H1 (cell line): Measurements from ENCODE around the gene SIRT7. TPM values are rescaled to one million over a fixed set of nuclear protein-coding genes. Genes with fewer than 3 reads are reported as not detected.

Experiments used
- CTCF ChIA-PET: fragments of 300-600 bp; sonication (Branson Sonifier 250); formaldehyde crosslinking; loops from one replicate; lab custom pipeline; 2021; ENCODE audit not compliant: partially characterized antibody; lab: Charles Lee
- POLR2A ChIA-PET: fragments of 300-600 bp; sonication (Branson Sonifier 250); formaldehyde crosslinking; loops from one replicate; lab custom pipeline; 2021; ENCODE audit warnings: inconsistent platforms; ENCODE audit not compliant: partially characterized antibody; lab: Charles Lee
- DNase-seq, 2 experiments: peaks; one replicate each; pipeline versions ENCODE4 v3.0.0 to v3.0.0-alpha.2; 2010 to 2022; ENCODE audit warnings: low spot score in 2 of 2, low read depth in 1 of 2, mixed read lengths in 1 of 2
- FAIRE-seq: peaks from 2 replicates; lab custom pipeline; 2011; peaks lifted over from hg19 to GRCh38; lab: Jason Lieb, UNC
- H2AFZ ChIP-seq: 2 replicates; pipeline ENCODE4 v1.8.1; 2012; ENCODE audit warnings: low read length, inconsistent platforms
- H2AK5ac ChIP-seq: 2 replicates; pipeline ENCODE4 v1.6.1; 2013; ENCODE audit warnings: low read depth, low read length
- H2BK120ac ChIP-seq: replicated peaks from 2 replicates; pipeline ENCODE3; 2013; ENCODE audit warnings: low read depth, low read length, inconsistent platforms
- H2BK12ac ChIP-seq: 2 replicates; pipeline ENCODE4 v1.6.1; 2013; ENCODE audit warnings: low read depth, low read length
- H2BK15ac ChIP-seq: 2 replicates; pipeline ENCODE4 v1.6.1; 2013; ENCODE audit warnings: low read length
- H2BK20ac ChIP-seq: 2 replicates; pipeline ENCODE4 v1.6.1; 2013; ENCODE audit warnings: low read length
- H2BK5ac ChIP-seq: 2 replicates; pipeline ENCODE4 v1.6.1; 2013; ENCODE audit warnings: low read depth, low read length
- H3K14ac ChIP-seq: 2 replicates; pipeline ENCODE4 v1.6.1; 2013; ENCODE audit warnings: inconsistent platforms; ENCODE audit not compliant: insufficient read length
- H3K18ac ChIP-seq: 2 replicates; pipeline ENCODE4 v1.6.1; 2013; ENCODE audit warnings: low read length; ENCODE audit errors: extremely low read depth
- H3K23ac ChIP-seq: 2 replicates; pipeline ENCODE4 v1.6.1; 2013; ENCODE audit warnings: inconsistent platforms; ENCODE audit not compliant: insufficient read length
- H3K23me2 ChIP-seq: 2 replicates; pipeline ENCODE4 v1.6.1; 2013; ENCODE audit warnings: low read depth, low read length
- H3K27ac ChIP-seq: 2 replicates; pipeline ENCODE4 v1.6.1; 2011; ENCODE audit warnings: low read depth, low read length, inconsistent platforms
- H3K27me3 ChIP-seq, 4 experiments: replicated peaks in 1 of 4; 1 replicate in 1 of 4; 2 replicates in 3 of 4; pipeline versions ENCODE4 v1.6.1 to v1.8.1; 2011 to 2013; ENCODE audit warnings: low read length in 3 of 4, mild to moderate bottlenecking in 3 of 4, inconsistent platforms in 2 of 4, mixed read lengths in 2 of 4, moderate library complexity in 1 of 4; ENCODE audit not compliant: control insufficient read depth in 3 of 4, insufficient read depth in 3 of 4; ENCODE audit errors: extremely low read depth in 1 of 4
- H3K36me3 ChIP-seq, 4 experiments: 2 replicates each; pipeline versions ENCODE4 v1.6.1 to v1.8.1; 2011 to 2013; ENCODE audit warnings: mild to moderate bottlenecking in 4 of 4, low read length in 3 of 4, moderate library complexity in 2 of 4, control low read depth in 1 of 4, inconsistent platforms in 1 of 4; ENCODE audit not compliant: insufficient read depth in 4 of 4, control insufficient read depth in 2 of 4
- H3K4ac ChIP-seq: replicated peaks from 2 replicates; pipeline ENCODE3; 2013; ENCODE audit warnings: low read length, low read depth, mixed read lengths, inconsistent platforms; ENCODE audit not compliant: insufficient read length
- H3K4me1 ChIP-seq, 4 experiments: replicated peaks in 1 of 4; 1 replicate in 1 of 4; 2 replicates in 3 of 4; pipeline versions ENCODE4 v1.6.1 to v1.8.1; 2011 to 2013; ENCODE audit warnings: low read length in 3 of 4, inconsistent platforms in 2 of 4, mixed read lengths in 1 of 4; ENCODE audit not compliant: insufficient read depth in 4 of 4, control insufficient read depth in 3 of 4
- H3K4me2 ChIP-seq, 2 experiments: 2 replicates each; pipeline versions ENCODE4 v1.6.1 to v1.8.1; 2011 to 2013; ENCODE audit warnings: low read depth in 2 of 2, low read length in 2 of 2, control low read depth in 1 of 2, inconsistent platforms in 1 of 2, mild to moderate bottlenecking in 1 of 2; ENCODE audit not compliant: insufficient read depth in 1 of 2
- H3K4me3 ChIP-seq, 4 experiments: fragments of 200-600, 300-600 bp in 1 of 4; sonication (generic), shearing (Covaris generic), sonication (Bioruptor Twin) in 1 of 4; 2 replicates each; pipeline versions ENCODE4 v1.5.1 to v1.8.1; 2011 to 2016; ENCODE audit warnings: low read length in 4 of 4, low read depth in 3 of 4, control low read depth in 2 of 4, inconsistent platforms in 2 of 4, mild to moderate bottlenecking in 2 of 4, mixed read lengths in 1 of 4, moderate library complexity in 1 of 4; ENCODE audit not compliant: insufficient read depth in 2 of 4; ENCODE audit errors: extremely low read depth in 1 of 4
- H3K56ac ChIP-seq: replicated peaks from 2 replicates; pipeline ENCODE3; 2013; ENCODE audit warnings: low read depth, mild to moderate bottlenecking, mixed read lengths, low read length, inconsistent platforms; ENCODE audit not compliant: insufficient read length
- H3K79me1 ChIP-seq: 2 replicates; pipeline ENCODE4 v1.6.1; 2013; ENCODE audit warnings: low read depth, low read length, control low read depth
- H3K79me2 ChIP-seq, 2 experiments: 2 replicates each; pipeline versions ENCODE4 v1.6.1 to v1.8.1; 2012 to 2013; ENCODE audit warnings: low read length in 2 of 2, mild to moderate bottlenecking in 2 of 2, inconsistent platforms in 1 of 2; ENCODE audit not compliant: insufficient read depth in 2 of 2, control insufficient read depth in 1 of 2
- H3K9ac ChIP-seq, 4 experiments: replicated peaks in 1 of 4; 1 replicate in 1 of 4; 2 replicates in 3 of 4; pipeline versions ENCODE4 v1.6.1 to v1.8.1; 2011 to 2013; ENCODE audit warnings: low read depth in 3 of 4, low read length in 3 of 4, control low read depth in 2 of 4, mild to moderate bottlenecking in 2 of 4, moderate library complexity in 2 of 4, inconsistent platforms in 1 of 4; ENCODE audit errors: extremely low read depth in 1 of 4
- H3K9me3 ChIP-seq, 2 experiments: 2 replicates each; pipeline versions ENCODE4 v1.6.1 to v1.8.1; 2012 to 2013; ENCODE audit warnings: mild to moderate bottlenecking in 2 of 2, moderate library complexity in 2 of 2, control low read depth in 1 of 2, inconsistent platforms in 1 of 2, low read depth in 1 of 2, low read length in 1 of 2, mixed read lengths in 1 of 2; ENCODE audit not compliant: insufficient read depth in 2 of 2
- H4K20me1 ChIP-seq, 2 experiments: replicated peaks in 1 of 2; 2 replicates each; pipeline versions ENCODE3 to v1.8.1; 2011 to 2013; ENCODE audit warnings: inconsistent platforms in 2 of 2, low read length in 2 of 2, mild to moderate bottlenecking in 1 of 2; ENCODE audit not compliant: insufficient read depth in 2 of 2, control insufficient read depth in 1 of 2
- H4K5ac ChIP-seq: 2 replicates; pipeline ENCODE4 v1.6.1; 2013; ENCODE audit warnings: low read length, low read depth, mixed read lengths, inconsistent platforms; ENCODE audit not compliant: insufficient read length
- H4K8ac ChIP-seq: 2 replicates; pipeline ENCODE4 v1.8.0; 2013; ENCODE audit warnings: mild to moderate bottlenecking, moderate library complexity, low read length, inconsistent platforms; ENCODE audit not compliant: insufficient read depth; ENCODE audit errors: extremely low read depth
- H4K91ac ChIP-seq: replicated peaks from 2 replicates; pipeline ENCODE3; 2013; ENCODE audit warnings: low read length, mixed read lengths, inconsistent platforms; ENCODE audit not compliant: insufficient read length
- KDM1A ChIP-seq: fragments of 200-600, 300-600 bp; sonication (generic); IDR thresholded peaks from 2 replicates; pipeline ENCODE4 v1.7.1; 2016; ENCODE audit warnings: mild to moderate bottlenecking, low read length, borderline replicate concordance
- PHF8 ChIP-seq: fragments of 200-600 bp; sonication (generic); conservative IDR thresholded peaks from 2 replicates; pipeline ENCODE4 v1.7.1; 2012; ENCODE audit warnings: low read depth, mild to moderate bottlenecking, inconsistent platforms, low read length, moderate library complexity
- POLR2A ChIP-seq, 2 experiments: IDR thresholded peaks; 1 replicate in 1 of 2; 2 replicates in 1 of 2; pipeline ENCODE4 v1.6.1; 2011; ENCODE audit warnings: low read depth in 2 of 2, low read length in 2 of 2, mild to moderate bottlenecking in 2 of 2; ENCODE audit errors: control extremely low read depth in 1 of 2
- TAF7 ChIP-seq: optimal IDR thresholded peaks from 2 replicates; pipeline ENCODE3; 2011; ENCODE audit warnings: low read depth, mild to moderate bottlenecking, inconsistent platforms, low read length, moderate library complexity, borderline replicate concordance
- WGBS, 2 experiments: shearing (Covaris generic) in 1 of 2; methylation state at CpG; one replicate each; pipeline versions ENCODE4 v1.1.6 to v1.1.7; 2013 to 2015; ENCODE audit warnings: low lambda C conversion rate in 2 of 2, mixed read lengths in 2 of 2, inconsistent platforms in 1 of 2, low coverage in 1 of 2, missing lambda C conversion rate in 1 of 2; ENCODE audit not compliant: insufficient replicate concordance in 2 of 2, insufficient coverage in 1 of 2, insufficient read length in 1 of 2; ENCODE audit errors: extremely low coverage in 1 of 2, missing lambda C conversion rate in 1 of 2; 5-methylcytosine and 5-hydroxymethylcytosine counted together
- polyA plus RNA-seq, 7 experiments: library from polyadenylated mRNA; depleted of rRNA in 3 of 7; stranded (reverse) in 5 of 7; unstranded in 2 of 7; fragments of >200 nt in 5 of 7; fragments of 200-250 nt in 2 of 7; gene quantifications; 1 replicate in 5 of 7; 2 replicates in 1 of 7; 4 replicates in 1 of 7; pipeline versions ENCODE4 v1.2.1 to v1.2.3, GENCODE V29; 2011 to 2013; ENCODE audit warnings: missing spikeins in 2 of 7, mixed read lengths in 2 of 7
- total RNA-seq: library from RNA; stranded (reverse); fragmentation: NEBNext Ultra II Directional; extraction: Animal tissue kit (Norgen Biotek cat#: 25700); gene quantifications from 2 replicates; pipeline ENCODE4 v1.2.1, GENCODE V29; 2021

SIRT7 gene
- total and polyA plus RNA-seq, 2 of the 8 experiments (the other 6 are each of a cell fraction or from before 2014, with no cell fraction given): 5.8 to 16.6 TPM

DNA sequence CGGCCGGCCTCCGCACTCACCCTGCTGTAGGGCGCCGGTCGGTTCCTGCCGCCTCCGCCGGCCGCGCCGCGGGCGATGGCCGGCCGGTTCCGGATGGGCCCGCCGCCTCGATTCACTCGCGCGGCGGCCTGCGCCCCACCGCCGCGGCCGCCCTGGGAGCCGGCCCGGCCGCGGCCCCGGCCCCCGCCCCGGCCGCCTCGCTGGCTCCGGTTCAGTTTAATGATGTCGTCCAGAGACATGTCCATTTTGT is 26.7 kb downstream of the SIRT7 start:
- Histone ChIP-seq H3K18ac (no peak overlapping the region), H3K4ac (no peak overlapping the region), H3K4me2 (peak overlapping the region in 1 of 2 experiments; percentile 84; a peak in 2 of 4 replicates), H4K91ac (no peak overlapping the region)
- TF ChIP-seq PHF8 (0 out of 2 replicates have a peak, but pooled peaks have one; percentile 6), KDM1A (no peak), TAF7 (peak; percentile 72), POLR2A (IDR thresholded peaks at IDR 0.05; ENCODE audit: control extremely low read depth in 1 of 2, low read depth in 2 of 2, low read length in 2 of 2) (no peak; a peak in 1 of 3 replicates)
- TF ChIP-seq, all 59 proteins: peak for 2
- Histone ChIP-seq H3K9me3 (no peaks in the 10 kb centered on the region), H3K4me3 (peak overlapping the region; percentile 80 to 94 (median 88)), H3K23me2 (peaks cover 5% of the 10 kb centered on the region; the same call in 1 of the 2 replicates), H2BK5ac (no peak overlapping the region), H4K5ac (no peak overlapping the region), H4K8ac (no peak overlapping the region), H3K56ac (no peak overlapping the region), H2BK15ac (no peak overlapping the region), H2BK20ac (no peak overlapping the region), H2BK120ac (no peak overlapping the region), H2AFZ (no peak overlapping the region), H3K79me2 (peaks cover 8 to 37% of the 10 kb centered on the region in 2 experiments), H3K14ac (no peak overlapping the region), H3K23ac (no peak overlapping the region), H3K27me3 (no peaks in the 10 kb centered on the region), H2AK5ac (no peak overlapping the region), H3K36me3 (peaks cover 22 to 41% (median 33%) of the 10 kb centered on the region in 4 experiments), H3K27ac (peak overlapping the region; percentile 83; the same call in 1 of the 2 replicates), H3K79me1 (peaks cover 18% of the 10 kb centered on the region), H3K9ac (peak overlapping the region in 3 of 4 experiments; percentile 86 to 99 (median 95); a peak in 5 of 7 replicates), H2BK12ac (no peak overlapping the region), H4K20me1 (peaks cover 12 to 15% of the 10 kb centered on the region in 2 experiments), H3K4me1 (peaks cover 0 to 3% (median 2%) of the 10 kb centered on the region in 4 experiments; a peak in 5 of 7 replicates)
- WGBS, 2 experiments: 0% methylated on average over 3 of the region's 40 CpGs; no CpG with 5 or more reads in 1 of the 2 experiments
- ChIA-PET POLR2A (interaction anchor here (0.6 to 12.3 kb wide), 11 partner anchors 11 to 629 kb away, joined by 3 to 151 read pairs (median 5); partner anchors contain the start of gene NPB), CTCF (interaction anchor here (1.8 kb wide), 1 partner anchor 33 kb away, joined by 4 read pairs; no protein-coding TSS in a partner anchor)
- DNase-seq (no peak), FAIRE-seq (no peak)
